Stimulated activated CD8-positive, alpha-beta memory T cell treated with anti-CD3 and anti-CD28 coated beads, Interleukin-12 subunit alpha, Interleukin-12 subunit beta, amount 100 ng/mL, for 24 hours (primary cell): Measurements from ENCODE around the gene NR2F1-AS1.
"Not testable (repeated sequence)": the region's sequence is repeated elsewhere in the genome, so short reads cannot be mapped to it uniquely, and the experiment has no call there.

Source experiments
- DNase-seq: peaks from one replicate; pipeline ENCODE4 v3.0.0-alpha.2; 2020; ENCODE audit errors: extremely low read depth

The NR2F1-AS1 gene

GRCh38 chr5:93519740-93520139 lies 61.3 kb downstream of the NR2F1-AS1 start:
- no peak for DNase-seq

- DNase-seq = no peak
Measured at GRCh38 chr5:93517828-93518227, 63.2 kb downstream of the NR2F1-AS1 start.

GRCh38 chr5:93513298-93513697 lies 67.7 kb downstream of the NR2F1-AS1 start:
- DNase-seq = no peak

GRCh38 chr5:93512799-93513198 lies 68.2 kb downstream of the NR2F1-AS1 start:
- DNase-seq = no peak

- DNase-seq = no peak
Measured at GRCh38 chr5:93511445-93511844, 69.6 kb downstream of the NR2F1-AS1 start.

GRCh38 chr5:93510626-93511380 lies 70.2 kb downstream of the NR2F1-AS1 start:
- no peak for DNase-seq

- not testable (repeated sequence) for DNase-seq
Measured at GRCh38 chr5:93505553-93505952, 75.5 kb downstream of the NR2F1-AS1 start.

GRCh38 chr5:93503598-93504067 lies 77.4 kb downstream of the NR2F1-AS1 start:
- no peak for DNase-seq

- no peak for DNase-seq
Measured at GRCh38 chr5:93497096-93497495, 83.9 kb downstream of the NR2F1-AS1 start.

GRCh38 chr5:93479982-93480509 lies 101.0 kb downstream of the NR2F1-AS1 start:
- no peak for DNase-seq

GRCh38 chr5:93477816-93478215 lies 103.2 kb downstream of the NR2F1-AS1 start:
- no peak for DNase-seq

GRCh38 chr5:93476251-93476742 lies 104.7 kb downstream of the NR2F1-AS1 start:
- no peak for DNase-seq

GRCh38 chr5:93462916-93463315 lies 118.1 kb downstream of the NR2F1-AS1 start:
- no peak for DNase-seq

GRCh38 chr5:93461756-93462155 lies 119.3 kb downstream of the NR2F1-AS1 start:
- DNase-seq = no peak

- no peak for DNase-seq
Measured at GRCh38 chr5:93460286-93460685, 120.7 kb downstream of the NR2F1-AS1 start.

GRCh38 chr5:93456796-93457195 lies 124.2 kb downstream of the NR2F1-AS1 start:
- not testable (repeated sequence) for DNase-seq

GRCh38 chr5:93454896-93455295 lies 126.1 kb downstream of the NR2F1-AS1 start:
- no peak for DNase-seq

- no peak for DNase-seq
Measured at GRCh38 chr5:93452255-93452654, 128.8 kb downstream of the NR2F1-AS1 start.

GRCh38 chr5:93438124-93438523 lies 142.9 kb downstream of the NR2F1-AS1 start:
- DNase-seq = no peak

GRCh38 chr5:93436083-93436482 lies 144.9 kb downstream of the NR2F1-AS1 start:
- no peak for DNase-seq

GRCh38 chr5:93433422-93433821 lies 147.6 kb downstream of the NR2F1-AS1 start:
- DNase-seq = no peak

GRCh38 chr5:93431250-93431649 lies 149.8 kb downstream of the NR2F1-AS1 start:
- DNase-seq = no peak

GRCh38 chr5:93430673-93431199 lies 150.3 kb downstream of the NR2F1-AS1 start:
- DNase-seq = no peak
